ENCODE results near the gene SYT5. TPM values are rescaled to one million over a fixed set of nuclear protein-coding genes. Genes with fewer than 3 reads are reported as not detected.

The SYT5 gene
- total and polyA plus RNA-seq, 2 of the 13 experiments (the other 11 are each of a cell fraction or from before 2014, with no cell fraction given) = not detected

- TF ChIP-seq, protein P1, sequence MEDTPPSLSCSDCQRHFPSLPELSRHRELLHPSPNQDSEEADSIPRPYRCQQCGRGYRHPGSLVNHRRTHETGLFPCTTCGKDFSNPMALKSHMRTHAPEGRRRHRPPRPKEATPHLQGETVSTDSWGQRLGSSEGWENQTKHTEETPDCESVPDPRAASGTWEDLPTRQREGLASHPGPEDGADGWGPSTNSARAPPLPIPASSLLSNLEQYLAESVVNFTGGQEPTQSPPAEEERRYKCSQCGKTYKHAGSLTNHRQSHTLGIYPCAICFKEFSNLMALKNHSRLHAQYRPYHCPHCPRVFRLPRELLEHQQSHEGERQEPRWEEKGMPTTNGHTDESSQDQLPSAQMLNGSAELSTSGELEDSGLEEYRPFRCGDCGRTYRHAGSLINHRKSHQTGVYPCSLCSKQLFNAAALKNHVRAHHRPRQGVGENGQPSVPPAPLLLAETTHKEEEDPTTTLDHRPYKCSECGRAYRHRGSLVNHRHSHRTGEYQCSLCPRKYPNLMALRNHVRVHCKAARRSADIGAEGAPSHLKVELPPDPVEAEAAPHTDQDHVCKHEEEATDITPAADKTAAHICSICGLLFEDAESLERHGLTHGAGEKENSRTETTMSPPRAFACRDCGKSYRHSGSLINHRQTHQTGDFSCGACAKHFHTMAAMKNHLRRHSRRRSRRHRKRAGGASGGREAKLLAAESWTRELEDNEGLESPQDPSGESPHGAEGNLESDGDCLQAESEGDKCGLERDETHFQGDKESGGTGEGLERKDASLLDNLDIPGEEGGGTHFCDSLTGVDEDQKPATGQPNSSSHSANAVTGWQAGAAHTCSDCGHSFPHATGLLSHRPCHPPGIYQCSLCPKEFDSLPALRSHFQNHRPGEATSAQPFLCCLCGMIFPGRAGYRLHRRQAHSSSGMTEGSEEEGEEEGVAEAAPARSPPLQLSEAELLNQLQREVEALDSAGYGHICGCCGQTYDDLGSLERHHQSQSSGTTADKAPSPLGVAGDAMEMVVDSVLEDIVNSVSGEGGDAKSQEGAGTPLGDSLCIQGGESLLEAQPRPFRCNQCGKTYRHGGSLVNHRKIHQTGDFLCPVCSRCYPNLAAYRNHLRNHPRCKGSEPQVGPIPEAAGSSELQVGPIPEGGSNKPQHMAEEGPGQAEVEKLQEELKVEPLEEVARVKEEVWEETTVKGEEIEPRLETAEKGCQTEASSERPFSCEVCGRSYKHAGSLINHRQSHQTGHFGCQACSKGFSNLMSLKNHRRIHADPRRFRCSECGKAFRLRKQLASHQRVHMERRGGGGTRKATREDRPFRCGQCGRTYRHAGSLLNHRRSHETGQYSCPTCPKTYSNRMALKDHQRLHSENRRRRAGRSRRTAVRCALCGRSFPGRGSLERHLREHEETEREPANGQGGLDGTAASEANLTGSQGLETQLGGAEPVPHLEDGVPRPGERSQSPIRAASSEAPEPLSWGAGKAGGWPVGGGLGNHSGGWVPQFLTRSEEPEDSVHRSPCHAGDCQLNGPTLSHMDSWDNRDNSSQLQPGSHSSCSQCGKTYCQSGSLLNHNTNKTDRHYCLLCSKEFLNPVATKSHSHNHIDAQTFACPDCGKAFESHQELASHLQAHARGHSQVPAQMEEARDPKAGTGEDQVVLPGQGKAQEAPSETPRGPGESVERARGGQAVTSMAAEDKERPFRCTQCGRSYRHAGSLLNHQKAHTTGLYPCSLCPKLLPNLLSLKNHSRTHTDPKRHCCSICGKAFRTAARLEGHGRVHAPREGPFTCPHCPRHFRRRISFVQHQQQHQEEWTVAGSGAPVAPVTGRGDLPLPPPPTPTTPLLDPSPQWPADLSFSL (CRISPR knock-in tag; IDR thresholded peaks at IDR 0.05) = no peak
- TF ChIP-seq, protein P2, sequence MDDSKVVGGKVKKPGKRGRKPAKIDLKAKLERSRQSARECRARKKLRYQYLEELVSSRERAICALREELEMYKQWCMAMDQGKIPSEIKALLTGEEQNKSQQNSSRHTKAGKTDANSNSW (CRISPR knock-in tag; IDR thresholded peaks at IDR 0.05; ENCODE audit: borderline replicate concordance) = no peak
- TF ChIP-seq IKZF5 (CRISPR knock-in tag; IDR thresholded peaks at IDR 0.05) (no peak), MED8 (CRISPR knock-in tag; IDR thresholded peaks at IDR 0.05; ENCODE audit: insufficient replicate concordance) (no peak), PCBP2 (optimal IDR thresholded peaks at IDR 0.05; ENCODE audit: low read depth, low read length, poor library complexity, severe bottlenecking) (no peak), SP140L (CRISPR knock-in tag; IDR thresholded peaks at IDR 0.05; ENCODE audit: borderline replicate concordance) (no peak), KMT2B (CRISPR knock-in tag; IDR thresholded peaks at IDR 0.05) (no peak)
Observed at GRCh38 chr19:55131421-55131820, 48.7 kb downstream of the SYT5 start (continued).

Small RNA genes lying within 50 kb of the gene (microRNA-seq; reads per million reads assigned to microRNA genes)
- not detected for gene MIR7975

Small RNA genes lying within 50 kb of the gene (small RNA-seq; reads per million reads assigned to genes)
- gene MIR7975 (ENCODE audit: insufficient read depth in 2 of 3, insufficient read length in 3 of 3, low read depth in 2 of 3, low replicate concordance in 1 of 3) (0 reads per million in 3 experiments), gene RF01210 (ENCODE audit: insufficient read depth in 2 of 3, insufficient read length in 3 of 3, low read depth in 2 of 3, low replicate concordance in 1 of 3) (0 reads per million in 3 experiments)

Other genes with a start within 250 kb of the SYT5 start
- not detected in 2 replicates for gene NLRP7, start 232.8 kb downstream of the SYT5 start, total RNA-seq (2016; rRNA removed; fragmentation: Illumina TruSeq; extraction: Trizol)
- not detected in 2 replicates for gene NLRP7, start 232.8 kb downstream of the SYT5 start, polyA plus RNA-seq (2011; rRNA removed)
- gene NLRP2, start 213.9 kb downstream of the SYT5 start, total RNA-seq (2016; rRNA removed; fragmentation: Illumina TruSeq; extraction: Trizol) = not detected in 2 replicates
- gene NLRP2, start 213.9 kb downstream of the SYT5 start, polyA plus RNA-seq (2011; rRNA removed) = not detected in 2 replicates
- not detected in 2 replicates for gene GP6, start 142.0 kb downstream of the SYT5 start, total RNA-seq (2016; rRNA removed; fragmentation: Illumina TruSeq; extraction: Trizol)
- gene GP6, start 142.0 kb downstream of the SYT5 start, polyA plus RNA-seq (2011; rRNA removed) = 0.05 and 0.08 TPM in 2 replicates
- gene RDH13, start 117.1 kb downstream of the SYT5 start, total RNA-seq (2016; rRNA removed; fragmentation: Illumina TruSeq; extraction: Trizol) = 19.1 and 21.5 TPM in 2 replicates
- 13.4 and 16.6 TPM in 2 replicates for gene RDH13, start 117.1 kb downstream of the SYT5 start, polyA plus RNA-seq (2011; rRNA removed)
- 2.3 and 3.0 TPM in 2 replicates for gene EPS8L1, start 104.4 kb downstream of the SYT5 start, total RNA-seq (2016; rRNA removed; fragmentation: Illumina TruSeq; extraction: Trizol)
- gene EPS8L1, start 104.4 kb downstream of the SYT5 start, polyA plus RNA-seq (2011; rRNA removed) = 6.3 and 6.6 TPM in 2 replicates
- gene PPP1R12C, start 62.7 kb downstream of the SYT5 start, total RNA-seq (2016; rRNA removed; fragmentation: Illumina TruSeq; extraction: Trizol) = 13.0 and 29.7 TPM in 2 replicates
- 30.3 and 40.4 TPM in 2 replicates for gene PPP1R12C, start 62.7 kb downstream of the SYT5 start, polyA plus RNA-seq (2011; rRNA removed)
- 1.3 and 1.4 TPM in 2 replicates for gene TNNT1, start 31.1 kb downstream of the SYT5 start, total RNA-seq (2016; rRNA removed; fragmentation: Illumina TruSeq; extraction: Trizol)
- gene TNNT1, start 31.1 kb downstream of the SYT5 start, polyA plus RNA-seq (2011; rRNA removed) = 1.3 and 2.4 TPM in 2 replicates
- gene TNNI3, start 22.6 kb downstream of the SYT5 start, total RNA-seq (2016; rRNA removed; fragmentation: Illumina TruSeq; extraction: Trizol) = 3.5 and 3.7 TPM in 2 replicates
- gene TNNI3, start 22.6 kb downstream of the SYT5 start, polyA plus RNA-seq (2011; rRNA removed) = 3.7 TPM in 2 replicates
- gene DNAAF3, start 13.7 kb downstream of the SYT5 start, total RNA-seq (2016; rRNA removed; fragmentation: Illumina TruSeq; extraction: Trizol) = 0.40 and 0.41 TPM in 2 replicates
- gene DNAAF3, start 13.7 kb downstream of the SYT5 start, polyA plus RNA-seq (2011; rRNA removed) = 0.30 and 0.33 TPM in 2 replicates
- 9.9 and 14.7 TPM in 2 replicates for gene PTPRH, start 29.2 kb upstream of the SYT5 start, total RNA-seq (2016; rRNA removed; fragmentation: Illumina TruSeq; extraction: Trizol)
- gene PTPRH, start 29.2 kb upstream of the SYT5 start, polyA plus RNA-seq (2011; rRNA removed) = 125 and 166 TPM in 2 replicates
- 6.0 and 9.6 TPM in 2 replicates for gene TMEM86B, start 48.5 kb upstream of the SYT5 start, total RNA-seq (2016; rRNA removed; fragmentation: Illumina TruSeq; extraction: Trizol)
- 7.7 and 10.7 TPM in 2 replicates for gene TMEM86B, start 48.5 kb upstream of the SYT5 start, polyA plus RNA-seq (2011; rRNA removed)
- gene PPP6R1, start 78.7 kb upstream of the SYT5 start, total RNA-seq (2016; rRNA removed; fragmentation: Illumina TruSeq; extraction: Trizol) = 23.0 and 25.8 TPM in 2 replicates
- 54.0 and 75.7 TPM in 2 replicates for gene PPP6R1, start 78.7 kb upstream of the SYT5 start, polyA plus RNA-seq (2011; rRNA removed)
- 33.7 and 35.9 TPM in 2 replicates for gene HSPBP1, start 99.8 kb upstream of the SYT5 start, total RNA-seq (2016; rRNA removed; fragmentation: Illumina TruSeq; extraction: Trizol)
- 22.3 and 25.7 TPM in 2 replicates for gene HSPBP1, start 99.8 kb upstream of the SYT5 start, polyA plus RNA-seq (2011; rRNA removed)
- gene BRSK1, start 103.7 kb upstream of the SYT5 start, total RNA-seq (2016; rRNA removed; fragmentation: Illumina TruSeq; extraction: Trizol) = 0.18 TPM in 1 of 2 replicates, not detected in the other
- gene BRSK1, start 103.7 kb upstream of the SYT5 start, polyA plus RNA-seq (2011; rRNA removed) = 1.2 and 1.9 TPM in 2 replicates
- 0.74 and 1.3 TPM in 2 replicates for gene TMEM150B, start 145.1 kb upstream of the SYT5 start, total RNA-seq (2016; rRNA removed; fragmentation: Illumina TruSeq; extraction: Trizol)
- 1.8 and 2.9 TPM in 2 replicates for gene TMEM150B, start 145.1 kb upstream of the SYT5 start, polyA plus RNA-seq (2011; rRNA removed)
- gene KMT5C, start 159.6 kb upstream of the SYT5 start, total RNA-seq (2016; rRNA removed; fragmentation: Illumina TruSeq; extraction: Trizol) = 2.1 and 5.5 TPM in 2 replicates
- gene KMT5C, start 159.6 kb upstream of the SYT5 start, polyA plus RNA-seq (2011; rRNA removed) = 9.0 and 11.8 TPM in 2 replicates
- not detected in 2 replicates for gene COX6B2, start 174.4 kb upstream of the SYT5 start, total RNA-seq (2016; rRNA removed; fragmentation: Illumina TruSeq; extraction: Trizol)
- 0.16 and 0.21 TPM in 2 replicates for gene COX6B2, start 174.4 kb upstream of the SYT5 start, polyA plus RNA-seq (2011; rRNA removed)
- gene GARIN5B, start 183.0 kb upstream of the SYT5 start, total RNA-seq (2016; rRNA removed; fragmentation: Illumina TruSeq; extraction: Trizol) = not detected in 2 replicates
- 0.03 TPM in 1 of 2 replicates, not detected in the other for gene GARIN5B, start 183.0 kb upstream of the SYT5 start, polyA plus RNA-seq (2011; rRNA removed)
- 2.9 and 3.0 TPM in 2 replicates for gene IL11, start 190.2 kb upstream of the SYT5 start, total RNA-seq (2016; rRNA removed; fragmentation: Illumina TruSeq; extraction: Trizol)
- 2.5 and 4.5 TPM in 2 replicates for gene IL11, start 190.2 kb upstream of the SYT5 start, polyA plus RNA-seq (2011; rRNA removed)
- gene TMEM190, start 196.5 kb upstream of the SYT5 start, total RNA-seq (2016; rRNA removed; fragmentation: Illumina TruSeq; extraction: Trizol) = 0.35 TPM in 1 of 2 replicates, not detected in the other
- 0.83 and 1.6 TPM in 2 replicates for gene TMEM190, start 196.5 kb upstream of the SYT5 start, polyA plus RNA-seq (2011; rRNA removed)
- not detected in 2 replicates for gene TMEM238, start 204.0 kb upstream of the SYT5 start, total RNA-seq (2016; rRNA removed; fragmentation: Illumina TruSeq; extraction: Trizol)
- gene TMEM238, start 204.0 kb upstream of the SYT5 start, polyA plus RNA-seq (2011; rRNA removed) = not detected in 2 replicates
- gene RPL28, start 205.6 kb upstream of the SYT5 start, total RNA-seq (2016; rRNA removed; fragmentation: Illumina TruSeq; extraction: Trizol) = 105 and 149 TPM in 2 replicates
- 420 and 501 TPM in 2 replicates for gene RPL28, start 205.6 kb upstream of the SYT5 start, polyA plus RNA-seq (2011; rRNA removed)
- gene UBE2S, start 227.5 kb upstream of the SYT5 start, total RNA-seq (2016; rRNA removed; fragmentation: Illumina TruSeq; extraction: Trizol) = 29.5 and 39.3 TPM in 2 replicates
- 26.6 and 32.2 TPM in 2 replicates for gene UBE2S, start 227.5 kb upstream of the SYT5 start, polyA plus RNA-seq (2011; rRNA removed)